ENCODE measurements around the gene SLC12A7.

- TF ChIP-seq CTCF (conservative IDR thresholded peaks at IDR 0.05; ENCODE audit: low read depth, low read length): no peak
- no peak for TF ChIP-seq EZH2 (IDR thresholded peaks at IDR 0.05; ENCODE audit: low read length, unreplicated experiment)
- no peak for TF ChIP-seq EZH2phosphoT487 (IDR thresholded peaks at IDR 0.05; ENCODE audit: borderline replicate concordance, low read length)
Observed at GRCh38 chr5:1007221-1007680, 104.6 kb downstream of the SLC12A7 start.

Data from PC-3 (cell line).